ENCODE measurements around the gene LMNTD1. TPM values are rescaled to one million over a fixed set of nuclear protein-coding genes. Genes with fewer than 3 reads are reported as not detected.

Gene LMNTD1
- total RNA-seq, 1 donor from 2014 or later: not detected

DNA sequence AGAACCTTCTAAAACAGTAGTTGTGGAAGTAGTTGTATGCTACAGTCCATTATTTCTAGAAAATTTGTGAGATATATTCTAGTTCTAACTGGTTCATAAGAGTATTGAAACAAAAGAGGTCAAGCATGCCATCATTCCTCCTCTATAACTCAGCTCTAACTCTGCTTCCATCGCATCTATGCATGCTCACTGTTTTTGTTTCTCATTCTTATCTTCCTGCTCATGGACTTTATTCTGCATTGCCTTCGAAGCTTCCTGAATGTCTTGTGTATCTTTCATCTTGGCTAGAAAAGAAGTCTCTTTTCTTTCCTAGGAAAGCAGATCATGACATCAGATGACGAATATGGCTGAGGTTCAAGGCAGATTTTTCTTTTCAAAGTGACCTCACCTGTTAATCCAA, 402 bp downstream of the LMNTD1 start:
- no peak for DNase-seq (ENCODE audit: low spot score)

DNA sequence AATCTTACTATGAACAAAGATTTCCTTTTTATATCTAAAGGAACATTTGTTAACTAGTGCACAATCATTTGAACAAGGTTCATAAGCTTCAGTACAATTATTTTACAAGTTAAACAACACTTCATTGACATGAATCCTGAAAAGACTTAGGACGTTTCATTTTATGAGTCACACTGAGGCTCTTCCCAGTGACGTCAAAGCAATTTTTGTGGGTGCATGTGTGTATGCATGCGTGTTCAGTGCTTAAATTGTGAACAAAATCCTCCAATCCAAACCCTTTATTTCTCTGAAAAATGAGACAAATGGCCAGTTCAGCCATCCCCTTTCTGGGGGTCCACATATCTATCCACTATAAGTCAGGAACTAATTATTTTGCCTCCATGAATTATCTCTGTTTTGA, 2.9 kb downstream of the LMNTD1 start:
- no peak for DNase-seq (ENCODE audit: low spot score)

DNA sequence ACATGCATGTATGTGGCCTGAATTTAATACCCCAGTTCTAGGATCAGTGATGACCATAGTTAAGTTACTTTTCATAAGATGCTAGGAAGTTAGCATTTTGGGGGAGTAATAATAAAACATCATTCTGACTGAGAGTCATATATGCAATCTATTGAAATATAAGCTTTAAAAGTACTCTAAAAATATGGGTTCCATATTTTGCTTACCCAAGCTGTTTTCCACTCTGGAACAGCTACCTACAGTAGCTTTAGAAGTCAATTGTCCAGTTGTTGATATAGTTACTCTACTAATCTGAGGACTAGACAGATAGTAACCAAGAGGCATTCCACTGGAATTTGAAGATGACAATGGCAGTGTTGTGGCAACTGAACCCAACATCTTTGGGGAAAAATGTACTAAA, 4.0 kb downstream of the LMNTD1 start:
- no peak for DNase-seq (ENCODE audit: low spot score)

DNA sequence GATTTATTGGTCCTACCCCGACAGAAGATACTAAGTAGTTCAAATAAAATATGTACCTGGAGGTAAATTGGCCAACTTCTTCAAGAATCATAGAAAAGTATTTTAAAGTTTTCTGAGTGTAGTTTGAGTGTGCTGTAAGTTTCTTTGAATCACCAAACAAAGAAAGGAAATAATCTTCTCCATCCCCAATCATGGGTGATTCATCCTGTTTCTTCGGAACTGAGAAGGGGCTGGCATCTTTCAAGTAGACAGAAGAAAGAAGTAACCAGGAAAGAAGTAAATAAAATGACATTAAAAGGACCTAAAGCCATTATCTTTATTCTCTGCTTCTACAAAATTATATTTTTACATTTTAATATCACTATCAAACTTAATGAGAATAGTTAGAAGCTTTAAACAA, 6.8 kb downstream of the LMNTD1 start:
- DNase-seq (ENCODE audit: low spot score): no peak

DNA sequence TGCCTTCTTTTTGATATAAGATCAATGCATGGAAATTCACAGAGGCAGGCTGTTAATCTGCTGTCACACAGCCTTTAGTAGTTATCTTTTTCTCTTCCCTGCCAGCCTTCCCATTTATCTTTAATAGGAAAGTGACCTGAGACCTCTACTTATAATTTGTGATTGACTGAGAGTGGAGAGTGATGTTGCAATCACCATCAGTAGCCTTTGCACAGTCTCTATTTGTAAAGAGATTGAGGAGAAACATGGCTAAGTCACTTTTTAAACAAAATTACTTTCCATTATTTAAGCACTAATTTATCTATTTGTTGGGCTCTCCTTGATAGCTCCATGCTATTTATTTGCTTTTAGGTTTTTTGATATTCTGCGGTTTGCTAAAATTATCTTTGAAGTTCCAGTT, 19.9 kb downstream of the LMNTD1 start:
- no peak for DNase-seq (ENCODE audit: low spot score)

DNA sequence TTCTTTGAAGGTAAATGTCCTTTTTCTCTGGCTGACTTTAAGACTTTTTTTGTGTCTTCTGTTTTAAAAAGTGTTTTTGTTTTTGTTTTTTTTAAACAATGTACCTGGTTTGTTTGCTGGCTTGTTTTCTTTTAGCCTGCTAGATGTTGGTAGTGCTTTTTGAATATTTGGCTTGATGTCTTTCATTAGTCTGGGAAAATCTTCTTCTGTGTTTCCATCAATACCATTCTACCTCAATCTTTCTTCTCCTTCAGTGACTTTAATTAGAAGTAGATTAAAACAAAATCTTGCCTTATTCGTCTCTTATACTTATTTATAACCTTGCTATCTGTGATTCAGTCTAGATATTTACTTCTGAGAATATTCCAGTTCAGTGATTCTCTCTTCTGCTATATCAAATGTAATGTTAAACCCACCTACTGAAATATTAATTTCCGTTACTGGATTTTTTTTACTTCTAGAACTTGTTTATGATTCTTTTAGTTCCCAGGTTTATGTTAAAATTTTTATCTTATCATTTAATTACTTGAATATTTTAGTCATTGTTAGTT, 21.5 kb downstream of the LMNTD1 start:
- DNase-seq (ENCODE audit: low spot score): no peak

DNA sequence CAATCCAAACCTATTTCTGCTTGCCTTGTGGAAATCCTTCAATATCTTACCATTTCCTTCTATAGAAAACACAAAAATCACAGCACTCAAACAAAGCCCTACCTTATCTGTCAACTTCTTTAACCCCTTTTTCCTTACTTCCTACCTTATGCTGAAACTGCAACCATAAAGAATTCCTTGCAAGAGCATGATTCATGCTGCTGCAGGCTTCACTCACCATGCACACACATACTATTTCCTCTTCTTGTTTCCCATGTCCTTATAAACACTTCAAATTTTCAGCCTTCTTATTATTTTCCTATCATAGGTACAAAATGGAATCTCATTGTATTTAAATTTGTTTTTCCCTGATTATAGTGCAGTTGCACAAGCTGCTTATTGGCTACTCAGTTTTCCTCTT, 23.3 kb downstream of the LMNTD1 start:
- no peak for DNase-seq (ENCODE audit: low spot score)

DNA sequence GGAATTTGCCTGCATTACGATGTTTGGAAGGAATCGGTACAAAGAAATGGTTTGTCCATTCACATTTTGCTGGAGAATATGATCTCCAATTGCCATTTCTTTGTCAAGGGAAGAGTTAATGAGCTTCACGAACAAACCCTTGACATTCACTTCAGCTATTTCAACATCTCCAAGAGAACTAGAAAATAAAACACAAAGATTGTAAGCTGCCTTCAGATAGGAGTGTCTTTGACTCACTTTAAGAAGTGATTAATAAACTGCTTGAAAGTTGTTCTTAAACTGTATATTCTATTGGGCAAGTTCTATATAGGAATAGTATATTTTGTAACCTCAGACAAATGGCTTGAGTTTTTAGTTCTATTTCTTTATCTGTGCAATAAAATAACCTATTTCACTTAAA, 26.3 kb downstream of the LMNTD1 start:
- no peak for DNase-seq (ENCODE audit: low spot score)

DNA sequence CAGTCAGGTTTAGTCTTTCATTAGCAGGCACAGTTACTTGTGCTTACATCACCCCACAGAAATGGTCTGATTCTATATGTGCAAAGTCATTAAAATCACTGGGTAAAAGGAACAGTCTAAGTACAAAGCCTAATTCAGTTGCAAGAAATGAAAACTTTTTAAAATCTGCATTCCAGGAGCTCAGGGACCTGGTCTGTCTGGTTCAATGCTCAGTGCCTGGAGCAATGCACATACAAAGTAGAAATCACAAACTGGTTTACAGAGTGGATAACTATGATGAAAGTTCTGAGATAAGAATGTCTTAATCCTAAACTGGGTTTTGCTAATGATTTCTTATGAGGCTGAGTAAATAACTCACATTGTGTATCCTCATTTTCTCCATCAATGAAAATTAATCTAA, 28.7 kb downstream of the LMNTD1 start:
- no peak for DNase-seq (ENCODE audit: low spot score)

DNA sequence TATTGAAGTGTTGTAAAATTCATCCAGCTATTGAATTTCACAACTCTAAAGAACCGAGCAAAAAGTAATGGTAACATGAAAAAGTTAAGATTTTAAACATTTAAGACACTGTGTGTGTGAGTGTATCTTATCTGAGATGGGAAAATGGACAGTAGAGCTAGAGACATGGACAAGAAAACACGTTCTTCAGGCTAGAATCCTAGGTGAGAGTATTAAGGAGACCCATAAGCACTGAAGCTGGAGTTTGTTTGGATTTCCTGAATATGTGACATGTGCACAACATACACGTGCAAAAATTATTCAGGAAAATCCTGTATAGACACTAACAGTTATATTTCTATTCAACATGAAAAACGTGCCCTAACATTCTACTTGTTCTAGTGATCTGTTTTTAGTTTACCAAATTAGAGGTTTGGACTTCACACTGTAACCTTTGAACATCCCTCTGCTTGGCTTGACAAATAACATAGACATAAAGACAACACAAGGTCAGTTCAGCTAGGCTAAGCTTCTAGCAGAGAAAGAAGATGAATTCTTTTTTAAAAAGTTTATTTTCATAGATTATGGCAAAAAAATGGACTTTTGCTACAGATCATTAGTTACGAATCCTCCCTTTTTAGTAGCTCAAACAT, 31.3 kb downstream of the LMNTD1 start:
- no peak for DNase-seq (ENCODE audit: low spot score)

DNA sequence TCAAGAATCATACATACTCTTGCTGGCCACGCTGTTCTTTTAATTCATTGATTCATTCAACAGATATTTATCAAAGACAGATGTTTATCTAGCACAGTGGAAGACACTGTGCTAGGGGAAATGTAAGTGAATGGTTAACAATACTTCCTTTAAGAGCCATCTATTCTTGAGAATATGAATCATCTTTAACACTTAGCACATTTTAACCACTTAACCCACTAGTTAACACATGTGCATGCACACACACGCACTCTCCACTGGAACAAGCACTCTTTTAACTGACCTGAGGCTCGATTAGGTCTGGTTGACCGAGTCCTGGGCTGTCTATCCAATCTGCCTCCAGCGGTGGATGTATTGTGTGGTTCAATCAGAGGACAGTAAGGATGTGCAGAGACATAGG, 34.6 kb downstream of the LMNTD1 start:
- no peak for DNase-seq (ENCODE audit: low spot score)

DNA sequence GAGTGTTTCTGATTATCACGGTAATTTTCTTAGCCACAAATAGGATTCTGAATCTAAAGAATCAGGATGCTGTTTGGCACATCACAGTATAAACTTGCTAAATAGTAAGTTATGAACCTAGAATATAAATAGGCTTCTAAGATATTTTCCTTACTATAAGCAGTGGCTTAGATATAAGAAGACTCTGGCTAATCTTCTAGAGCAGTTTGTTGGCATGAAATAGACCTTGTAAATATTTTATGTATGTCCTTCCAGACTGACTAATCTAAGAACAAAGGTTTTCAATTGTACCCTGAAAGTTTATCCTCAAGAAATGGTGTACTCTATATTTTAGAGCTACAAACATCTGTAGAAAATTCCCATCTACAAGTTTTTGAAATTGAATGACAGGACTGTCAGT, 48.3 kb downstream of the LMNTD1 start:
- DNase-seq (ENCODE audit: low spot score): no peak

DNA sequence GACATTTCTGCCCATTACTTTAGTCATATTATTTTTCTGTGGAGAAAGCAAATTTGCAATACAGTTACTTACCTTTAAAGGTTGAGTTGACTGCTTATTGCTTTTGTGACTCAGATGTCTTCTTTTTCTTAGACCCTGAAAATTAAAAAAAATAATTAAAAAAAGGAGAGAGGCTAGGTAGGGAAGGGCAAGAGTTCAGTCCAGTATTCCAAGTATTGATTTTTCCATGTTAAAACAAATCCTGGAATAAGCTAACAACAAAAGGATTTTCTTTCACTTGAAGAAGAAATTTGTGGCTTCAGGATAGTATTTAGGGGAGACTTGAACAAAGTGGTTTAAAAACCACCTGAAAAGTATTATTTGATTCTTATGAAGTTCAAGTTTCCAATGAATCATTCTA, 49.4 kb downstream of the LMNTD1 start:
- no peak for DNase-seq (ENCODE audit: low spot score)

DNA sequence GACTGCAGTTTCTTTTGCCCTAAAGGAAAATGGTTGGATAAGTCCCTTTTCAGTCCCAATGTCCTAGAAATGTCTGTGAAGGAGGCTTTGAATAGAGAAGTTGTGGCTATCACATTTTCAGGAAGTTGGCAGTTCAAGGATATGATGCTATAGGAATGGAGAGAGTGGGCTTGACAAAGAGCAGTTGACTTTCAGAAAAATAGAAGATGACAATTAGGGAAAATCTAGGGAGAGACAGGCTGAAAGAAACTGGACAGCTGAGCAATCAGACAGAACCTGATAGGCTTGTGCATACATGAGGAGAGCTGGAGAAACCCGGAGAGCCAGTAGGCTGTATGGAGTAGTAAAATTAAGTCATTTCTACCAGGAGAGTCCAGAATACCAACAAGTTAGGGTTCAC, 50.5 kb downstream of the LMNTD1 start:
- no peak for DNase-seq (ENCODE audit: low spot score)

DNA sequence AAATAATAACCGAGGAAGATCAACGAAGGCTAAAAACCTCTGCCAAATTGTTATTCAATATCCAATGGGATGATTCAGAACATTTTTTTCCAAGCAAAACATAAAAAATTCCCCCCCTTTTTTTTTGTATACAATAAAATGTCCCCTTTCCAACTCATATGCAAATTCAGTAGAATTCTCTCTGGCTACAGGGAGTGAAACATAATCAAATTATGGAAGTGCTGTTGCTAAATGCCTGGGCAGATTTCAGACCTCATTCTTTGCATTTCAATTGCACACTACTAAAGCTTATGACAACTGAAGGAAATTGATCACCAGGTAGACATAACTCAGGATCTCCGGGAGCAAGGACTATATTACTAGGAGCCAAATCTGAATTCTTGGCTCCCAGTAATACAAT, 51.0 kb downstream of the LMNTD1 start:
- no peak for DNase-seq (ENCODE audit: low spot score)

DNA sequence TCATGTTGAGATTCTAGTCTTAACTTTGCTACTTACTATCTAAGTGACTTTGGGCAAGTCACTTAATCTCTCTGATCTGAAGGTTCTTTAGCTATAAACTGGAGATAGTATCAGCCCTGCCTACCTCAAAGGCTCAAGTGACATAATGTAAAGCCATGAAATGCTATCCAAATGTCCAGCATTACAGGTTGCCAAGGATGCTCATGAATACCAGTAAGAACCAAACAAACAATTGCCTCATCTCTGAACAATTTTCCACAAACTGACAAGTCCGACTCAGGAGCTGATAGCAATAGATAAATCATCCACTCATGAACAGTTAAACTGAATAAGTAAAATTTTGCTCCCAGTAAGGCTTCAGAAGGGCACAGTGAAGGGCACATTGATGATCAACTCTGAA, 51.5 kb downstream of the LMNTD1 start:
- DNase-seq (ENCODE audit: low spot score): no peak

DNA sequence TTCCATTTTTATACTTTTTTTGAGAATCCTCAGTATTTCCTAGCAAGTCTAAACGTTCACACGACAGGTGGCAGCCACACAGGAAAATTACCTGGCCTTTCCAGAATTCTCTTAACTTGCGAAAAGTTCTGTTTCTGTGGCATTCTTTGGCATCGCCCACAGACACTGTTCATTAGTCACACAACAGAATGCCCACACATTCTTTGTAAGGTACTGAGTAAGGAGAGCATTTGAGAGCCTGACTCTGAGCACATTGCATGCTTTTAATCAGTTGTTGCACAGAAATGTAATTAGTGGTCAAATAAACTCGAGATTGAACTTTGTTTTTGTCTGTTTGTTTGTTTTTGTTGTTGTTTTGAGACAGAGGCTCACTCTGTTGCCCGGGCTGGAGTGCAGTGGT, 52.4 kb downstream of the LMNTD1 start:
- no peak for DNase-seq (ENCODE audit: low spot score)

DNA sequence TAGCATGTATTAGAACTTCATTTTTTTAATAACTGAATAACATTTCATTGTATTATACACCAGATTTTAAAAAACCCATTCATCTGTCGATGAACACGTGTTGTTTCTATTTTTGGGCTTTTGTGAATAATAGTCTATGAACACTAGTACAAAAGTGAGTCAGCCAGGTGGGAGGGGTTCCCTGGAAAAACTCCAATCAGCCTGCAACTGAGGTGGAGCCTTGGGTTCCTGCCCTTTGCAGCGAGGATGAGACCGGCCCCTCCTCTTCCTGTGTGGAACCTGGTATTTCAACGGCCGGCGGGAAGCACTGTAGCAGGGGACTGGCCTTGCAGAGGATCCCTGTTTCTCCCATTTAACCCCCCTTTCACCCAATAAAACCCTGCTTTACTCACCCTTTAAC, 56.1 kb downstream of the LMNTD1 start:
- no peak for DNase-seq (ENCODE audit: low spot score)

DNA sequence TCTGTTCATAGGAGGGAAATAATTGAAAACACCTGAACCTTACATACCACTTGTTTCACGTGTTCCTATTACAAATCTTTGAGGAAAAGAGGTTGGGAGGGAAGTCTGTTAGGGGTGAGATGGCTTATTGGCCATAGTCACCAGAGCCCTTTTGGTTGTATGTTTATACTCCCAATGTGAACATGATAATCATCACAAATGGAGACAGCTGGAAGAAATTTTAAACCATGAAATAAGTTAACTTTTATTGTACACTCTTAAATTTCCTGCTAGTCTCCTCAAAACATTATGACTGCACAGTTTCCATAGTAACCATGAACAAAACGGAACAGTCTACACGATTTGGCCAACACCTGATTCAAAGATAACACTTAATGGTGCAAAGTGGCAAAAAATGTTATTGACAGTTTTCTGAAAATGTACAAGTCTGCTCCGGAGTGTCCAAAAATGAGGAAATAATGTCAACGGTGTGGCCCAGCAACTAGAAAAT, 56.9 kb downstream of the LMNTD1 start:
- DNase-seq (ENCODE audit: low spot score): no peak

DNA sequence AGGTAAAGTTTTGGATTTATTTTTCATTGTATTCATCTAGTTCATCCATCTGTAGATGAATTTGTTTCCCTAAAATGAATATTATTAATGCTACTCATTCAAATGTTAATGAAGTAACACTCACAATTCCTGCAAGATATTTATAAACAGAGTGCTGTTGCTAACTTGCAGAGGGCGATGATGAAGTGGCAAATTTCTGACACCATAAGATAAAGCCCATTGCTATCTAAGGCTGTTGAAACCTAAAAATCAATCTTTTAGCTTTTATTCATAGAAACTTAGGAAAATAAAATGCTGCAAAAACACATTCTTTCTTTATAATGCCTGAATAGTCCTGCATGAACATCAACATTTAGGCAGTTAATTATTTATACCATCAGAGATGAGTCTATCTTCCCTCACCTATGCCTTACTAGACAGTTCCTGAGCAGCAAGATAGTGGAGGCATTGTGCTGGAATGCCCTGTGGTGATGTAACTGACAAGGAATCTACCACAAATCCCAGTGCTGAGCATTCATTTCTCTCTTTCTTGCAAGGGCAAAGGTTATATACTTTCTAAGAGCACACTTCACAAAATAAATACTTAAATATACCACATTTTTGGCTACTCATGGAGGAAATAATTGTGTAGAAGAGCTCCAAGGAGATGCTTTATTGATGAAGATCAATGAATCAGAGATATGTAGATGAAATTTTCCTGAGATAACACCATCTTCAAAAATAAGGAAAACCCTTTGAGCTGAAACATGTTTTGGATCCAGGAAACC, 57.6 kb downstream of the LMNTD1 start:
- no peak for DNase-seq (ENCODE audit: low spot score)

DNA sequence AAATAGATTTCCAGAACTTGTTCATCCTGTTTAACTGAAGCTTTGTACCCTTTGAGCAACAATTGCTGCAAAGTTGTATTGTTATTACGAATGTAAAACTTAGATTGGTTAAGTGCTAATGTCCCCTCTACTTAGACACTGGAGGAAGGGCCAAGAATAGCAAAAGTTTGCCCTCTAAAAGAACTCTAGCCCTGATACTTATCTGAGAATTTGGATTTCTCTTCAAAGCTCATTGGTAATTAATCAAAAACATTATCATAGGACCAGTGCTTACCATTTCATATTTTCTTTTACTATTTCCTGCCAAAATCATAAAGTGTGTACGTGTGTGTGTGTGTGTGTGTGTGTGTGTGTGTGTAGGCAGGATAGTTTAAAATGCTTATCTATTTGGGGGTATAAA, 58.2 kb downstream of the LMNTD1 start:
- DNase-seq (ENCODE audit: low spot score): no peak

DNA sequence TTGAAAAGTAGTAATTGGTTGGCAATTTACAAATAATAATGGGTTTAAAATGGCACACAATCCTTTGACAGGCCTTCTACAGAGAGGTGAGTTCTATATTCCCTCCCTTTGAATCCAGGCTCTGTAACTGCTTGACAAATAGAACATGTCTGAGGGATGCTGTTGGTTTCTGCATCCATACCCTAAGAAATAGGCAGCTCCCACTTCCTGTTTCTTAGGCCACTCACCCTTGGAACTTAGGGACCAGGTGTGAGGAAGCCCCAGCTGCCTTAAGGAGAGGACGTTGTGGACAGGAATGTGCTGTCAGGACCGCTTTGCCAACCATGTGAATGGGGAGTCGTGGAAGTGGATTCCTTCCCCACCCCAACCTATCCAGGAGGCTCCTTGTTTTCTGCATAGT, 59.4 kb downstream of the LMNTD1 start:
- DNase-seq (ENCODE audit: low spot score): no peak

Data from mesenteric fat pad (tissue), 1 donor.